WTC11 (cell line): ENCODE measurements around the gene CD72. TPM values are rescaled to one million over a fixed set of nuclear protein-coding genes. Genes with fewer than 3 reads are reported as not detected.

Experiments used
- ATAC-seq: fragments of 200-7000 bp; cut with Tn5 transposase; 2 replicates; pipeline ENCODE4 v1.10.0; 2021; ENCODE audit warnings: mild to moderate bottlenecking, moderate library complexity
- CTCF ChIA-PET: fragments of 300-600 bp; sonication (Branson Sonifier 250); formaldehyde crosslinking; loops from one replicate; lab custom pipeline; 2021; ENCODE audit warnings: antibody characterized with exemption; lab: Charles Lee
- POLR2A ChIA-PET: fragments of 350-600 bp; sonication (Branson Sonifier 250); formaldehyde crosslinking; loops from one replicate; lab custom pipeline; 2021; ENCODE audit warnings: antibody characterized with exemption; lab: Charles Lee
- DNase-seq: peaks from one replicate; pipeline ENCODE4 v3.0.0; 2021; ENCODE audit warnings: low spot score
- H3K27ac Mint-ChIP-seq: 2 replicates; pipeline ENCODE4 v1.8.0; 2021; ENCODE audit warnings: mixed read lengths
- H3K27me3 Mint-ChIP-seq: 2 replicates; pipeline ENCODE4 v1.8.0; 2021; ENCODE audit warnings: low read depth, mild to moderate bottlenecking, moderate library complexity, mixed read lengths
- H3K36me3 Mint-ChIP-seq: 2 replicates; pipeline ENCODE4 v1.8.0; 2021; ENCODE audit warnings: mixed read lengths
- H3K4me1 Mint-ChIP-seq: 2 replicates; pipeline ENCODE4 v1.8.0; 2022; ENCODE audit warnings: mixed read lengths
- H3K4me3 Mint-ChIP-seq: 2 replicates; pipeline ENCODE4 v1.8.0; 2021; ENCODE audit warnings: mild to moderate bottlenecking, moderate library complexity, mixed read lengths
- H3K9me3 Mint-ChIP-seq: 2 replicates; pipeline ENCODE4 v1.8.0; 2021; ENCODE audit warnings: mixed read lengths
- AFF4 ChIP-seq: sonication (generic); formaldehyde crosslinking; IDR thresholded peaks from 2 replicates; pipeline ENCODE4 v1.8.1; 2023; ENCODE audit warnings: mild to moderate bottlenecking, missing genetic modification reagents, borderline replicate concordance
- ATF6 ChIP-seq: sonication (generic); formaldehyde crosslinking; IDR thresholded peaks from 2 replicates; pipeline ENCODE4 v1.8.1; 2023; ENCODE audit warnings: mild to moderate bottlenecking, missing genetic modification reagents
- ESRRA ChIP-seq: sonication (generic); formaldehyde crosslinking; IDR thresholded peaks from 2 replicates; pipeline ENCODE4 v1.8.1; 2022; ENCODE audit warnings: mild to moderate bottlenecking, missing genetic modification reagents, borderline replicate concordance
- GTF2I ChIP-seq: fragments of 250-450 bp; sonication (Bioruptor Pico); conservative IDR thresholded peaks from 2 replicates; pipeline ENCODE4 v1.4.0; 2021; ENCODE audit warnings: mild to moderate bottlenecking
- HMGXB4 ChIP-seq: sonication (generic); formaldehyde crosslinking; IDR thresholded peaks from 2 replicates; pipeline ENCODE4 v1.8.1; 2023; ENCODE audit warnings: mild to moderate bottlenecking, moderate library complexity, missing genetic modification reagents
- IRF2 ChIP-seq: sonication (generic); formaldehyde crosslinking; IDR thresholded peaks from 2 replicates; pipeline ENCODE4 v1.8.0; 2022; ENCODE audit warnings: low read depth, missing genetic modification reagents, borderline replicate concordance
- JUN ChIP-seq: sonication (generic); formaldehyde crosslinking; IDR thresholded peaks from 2 replicates; pipeline ENCODE4 v1.8.0; 2023; ENCODE audit warnings: mild to moderate bottlenecking, missing genetic modification reagents
- MLX ChIP-seq: sonication (generic); formaldehyde crosslinking; IDR thresholded peaks from 2 replicates; pipeline ENCODE4 v1.8.1; 2023; ENCODE audit warnings: mild to moderate bottlenecking, missing genetic modification reagents, moderate library complexity
- NR1H2 ChIP-seq: sonication (generic); formaldehyde crosslinking; IDR thresholded peaks from 2 replicates; pipeline ENCODE4 v1.9.0; 2021; ENCODE audit warnings: mild to moderate bottlenecking, moderate library complexity, missing genetic modification reagents
- OVOL2 ChIP-seq: fragments of 250-450 bp; sonication (Bioruptor Pico); IDR thresholded peaks from 2 replicates; pipeline ENCODE4 v1.9.0; 2021; ENCODE audit warnings: mild to moderate bottlenecking, borderline replicate concordance
- SOX15 ChIP-seq: fragments of 250-450 bp; sonication (Bioruptor Pico); IDR thresholded peaks from 2 replicates; pipeline ENCODE4 v1.9.0; 2021; ENCODE audit warnings: mild to moderate bottlenecking
- TP53 ChIP-seq: sonication (generic); formaldehyde crosslinking; IDR thresholded peaks from 2 replicates; pipeline ENCODE4 v1.8.1; 2023; ENCODE audit warnings: mild to moderate bottlenecking, missing genetic modification reagents
- ZBTB21 ChIP-seq: sonication (generic); formaldehyde crosslinking; IDR thresholded peaks from 2 replicates; pipeline ENCODE4 v1.8.1; 2023; ENCODE audit warnings: mild to moderate bottlenecking, missing genetic modification reagents, borderline replicate concordance
- ZNF281 ChIP-seq: sonication (generic); formaldehyde crosslinking; IDR thresholded peaks from 2 replicates; pipeline ENCODE4 v1.8.0; 2023; ENCODE audit warnings: mild to moderate bottlenecking, missing genetic modification reagents
- ZNF317 ChIP-seq: sonication (generic); formaldehyde crosslinking; IDR thresholded peaks from 2 replicates; pipeline ENCODE4 v1.8.1; 2023; ENCODE audit warnings: low read depth, mild to moderate bottlenecking, moderate library complexity, missing genetic modification reagents, borderline replicate concordance
- total RNA-seq: library from RNA; stranded (reverse); gene quantifications from 3 replicates; pipeline ENCODE4 v1.2.3, GENCODE V29; 2021

CD72 gene
- total RNA-seq, 1 experiment from 2014 or later: 2.9 TPM

- Mint-ChIP-seq H3K36me3 (no peaks in the 10 kb centered on the region), H3K27me3 (peaks cover 4% of the 10 kb centered on the region), H3K4me1 (no peaks in the 10 kb centered on the region), H3K9me3 (no peaks in the 10 kb centered on the region), H3K27ac (no peak overlapping the region), H3K4me3 (no peak overlapping the region)
- POLR2A ChIA-PET: interaction anchor here (0.5 kb wide), 1 partner anchor 19 kb away, joined by 3 read pairs; no protein-coding TSS in a partner anchor
- TF ChIP-seq SOX15 (CRISPR knock-in tag) (no peak), AFF4 (CRISPR knock-in tag) (no peak), ESRRA (CRISPR knock-in tag) (no peak), ZNF317 (CRISPR knock-in tag) (no peak), TP53 (CRISPR knock-in tag) (no peak), NR1H2 (no peak), IRF2 (CRISPR knock-in tag) (no peak), JUN (CRISPR knock-in tag) (no peak), OVOL2 (CRISPR knock-in tag) (no peak)
- ATAC-seq: no peak
- no peak for DNase-seq
- CTCF ChIA-PET: interaction anchor here (0.7 to 5.3 kb wide), 10 partner anchors 11 to 163 kb away, joined by 3 to 17 read pairs (median 4); partner anchors contain the start of gene NPR2
Measured at GRCh38 chr9:35628389-35628991, 10.3 kb upstream of the CD72 start.

GRCh38 chr9:35627575-35627974 lies 9.4 kb upstream of the CD72 start:
- H3K4me1 Mint-ChIP-seq: no peaks in the 10 kb centered on the region
- H3K4me3 Mint-ChIP-seq: no peak overlapping the region
- ChIA-PET POLR2A (no interaction called here), CTCF (interaction anchor here (1.0 to 2.2 kb wide), 3 partner anchors 16 to 109 kb away, joined by 3 to 6 read pairs (median 3); no protein-coding TSS in a partner anchor)
- no peaks in the 10 kb centered on the region for H3K9me3 Mint-ChIP-seq
- ATAC-seq (no peak), DNase-seq (no peak)
- H3K27me3 Mint-ChIP-seq: peaks cover 4% of the 10 kb centered on the region
- TF ChIP-seq ZNF281 (CRISPR knock-in tag) (no peak), HMGXB4 (CRISPR knock-in tag) (no peak), ZBTB21 (CRISPR knock-in tag) (no peak), MLX (CRISPR knock-in tag) (no peak), ZNF317 (CRISPR knock-in tag) (no peak), GTF2I (CRISPR knock-in tag) (no peak), ATF6 (no peak)
- H3K27ac Mint-ChIP-seq: no peak overlapping the region
- no peaks in the 10 kb centered on the region for H3K36me3 Mint-ChIP-seq
